NCI-H82 (cell line): ENCODE results near the gene ITIH2.
"Not testable (repeated sequence)": the region's sequence is repeated elsewhere in the genome, so short reads cannot be mapped to it uniquely, and the experiment has no call there.

Experiments used
- DNase-seq: peaks from one replicate; lab custom pipeline; 2025; lab: John Stamatoyannopoulos, UW

The ITIH2 gene

GRCh38 chr10:7703140-7703539 lies at the start of gene ITIH2:
TSS of gene ITIH2 (plus strand) at chr10:7703316. CDS start at chr10:7703435, 119 bp downstream.
- no peak for DNase-seq

GRCh38 chr10:7657079-7657478 lies 46.0 kb upstream of the ITIH2 start:
- not testable (repeated sequence) for DNase-seq

GRCh38 chr10:7657552-7657951 lies 45.6 kb upstream of the ITIH2 start:
- no peak for DNase-seq

GRCh38 chr10:7659560-7659959 lies 43.6 kb upstream of the ITIH2 start:
- DNase-seq = no peak

- DNase-seq = no peak
Measured at GRCh38 chr10:7662522-7662921, 40.6 kb upstream of the ITIH2 start.

GRCh38 chr10:7664707-7665106 lies 38.4 kb upstream of the ITIH2 start:
- DNase-seq = no peak

- DNase-seq = peak; percentile 11
Measured at GRCh38 chr10:7665767-7666166, 37.3 kb upstream of the ITIH2 start.

- DNase-seq = no peak
Measured at GRCh38 chr10:7666253-7667023, 36.7 kb upstream of the ITIH2 start, which contains the start of gene ITIH5. TSS of gene ITIH5 (minus strand) at chr10:7666966. CDS start at chr10:7666892, 74 bp downstream.

- no peak for DNase-seq
Measured at GRCh38 chr10:7667262-7668141, 35.6 kb upstream of the ITIH2 start.

GRCh38 chr10:7670157-7670556 lies 33.0 kb upstream of the ITIH2 start:
- no peak for DNase-seq

GRCh38 chr10:7672341-7673134 lies 30.6 kb upstream of the ITIH2 start:
- DNase-seq = no peak

GRCh38 chr10:7679256-7679655 lies 23.9 kb upstream of the ITIH2 start:
- DNase-seq = no peak

- DNase-seq = not testable (repeated sequence)
Measured at GRCh38 chr10:7680078-7680477, 23.0 kb upstream of the ITIH2 start.

GRCh38 chr10:7686351-7687171 lies 16.6 kb upstream of the ITIH2 start:
- no peak for DNase-seq

- peak; percentile 91 for DNase-seq
Measured at GRCh38 chr10:7687228-7687907, 15.7 kb upstream of the ITIH2 start.

GRCh38 chr10:7689591-7689990 lies 13.5 kb upstream of the ITIH2 start:
- DNase-seq = no peak

- DNase-seq = not testable (repeated sequence)
Measured at GRCh38 chr10:7690885-7691597, 12.1 kb upstream of the ITIH2 start.

- DNase-seq = not testable (repeated sequence)
Measured at GRCh38 chr10:7692368-7692767, 10.7 kb upstream of the ITIH2 start.

GRCh38 chr10:7693194-7693593 lies 9.9 kb upstream of the ITIH2 start:
- DNase-seq = not testable (repeated sequence)

- DNase-seq = no peak
Measured at GRCh38 chr10:7696545-7696944, 6.6 kb upstream of the ITIH2 start.
